Fibroblast of the conjunctiva (primary cell): ENCODE measurements around the gene CORT.

Experiments
- DNase-seq: peaks from one replicate; pipeline ENCODE4 v3.0.0-alpha.2; 2010; ENCODE audit warnings: low read depth

Gene CORT

GRCh38 chr1:10474613-10475507, 25.0 kb downstream of the CORT start, which contains the start of gene PEX14:
TSS of gene PEX14 (plus strand) at chr1:10474950. CDS start at chr1:10474967, 17 bp downstream.
- peak; percentile 47 for DNase-seq

- DNase-seq: no peak
These were observed 25.7 kb downstream of the CORT start for GRCh38 chr1:10475510-10475909.

- no peak for DNase-seq
These were observed 29.5 kb downstream of the CORT start for GRCh38 chr1:10479296-10479695.

- DNase-seq: no peak
These were observed 30.8 kb downstream of the CORT start for GRCh38 chr1:10480614-10481013.

GRCh38 chr1:10484521-10484920, 34.7 kb downstream of the CORT start:
- DNase-seq: no peak

- no peak for DNase-seq
These were observed 39.6 kb downstream of the CORT start for GRCh38 chr1:10489291-10490055.

GRCh38 chr1:10490286-10490970, 40.6 kb downstream of the CORT start:
- DNase-seq: no peak

GRCh38 chr1:10494418-10494753, 44.6 kb downstream of the CORT start:
- DNase-seq: no peak

GRCh38 chr1:10494754-10495474, 45.1 kb downstream of the CORT start:
- no peak for DNase-seq

- no peak for DNase-seq
These were observed 45.6 kb downstream of the CORT start for GRCh38 chr1:10495475-10495817.

GRCh38 chr1:10495952-10496351, 46.1 kb downstream of the CORT start:
- DNase-seq: no peak

GRCh38 chr1:10497109-10497508, 47.3 kb downstream of the CORT start:
- DNase-seq: no peak

- DNase-seq: no peak
These were observed 48.4 kb downstream of the CORT start for GRCh38 chr1:10498231-10498630.
